SH-SY5Y (cell line): ENCODE measurements around the gene DYNLRB1.

Experiments
- GATA2 ChIP-seq: IDR thresholded peaks from 2 replicates; pipeline ENCODE4 v1.6.1; 2011; ENCODE audit warnings: mild to moderate bottlenecking, low read depth, low read length
- GATA3 ChIP-seq: IDR thresholded peaks from 2 replicates; pipeline ENCODE4 v1.6.1; 2011; ENCODE audit warnings: low read depth, mild to moderate bottlenecking, low read length, moderate library complexity

GRCh38 chr20:34583544-34583943, 67.3 kb downstream of the DYNLRB1 start:
- TF ChIP-seq GATA3 = no peak
- TF ChIP-seq GATA2 = no peak
